Spinal cord (tissue), 10 donors: Measurements from ENCODE around the gene SNURF. TPM values are rescaled to one million over a fixed set of nuclear protein-coding genes. Genes with fewer than 3 reads are reported as not detected.
"Not testable (repeated sequence)": the region's sequence is repeated elsewhere in the genome, so short reads cannot be mapped to it uniquely, and the experiment has no call there.

Experiments used
- DNase-seq, 6 donors: peaks; one replicate each; pipeline versions ENCODE4 v3.0.0 to v3.0.0-alpha.2; 2013 to 2015; ENCODE audit warnings: low spot score in 6 of 6, low read depth in 4 of 6
- H3K27ac ChIP-seq: one replicate; pipeline ENCODE4 v1.5.1; 2013; ENCODE audit warnings: low read depth, low read length, control low read depth
- H3K27me3 ChIP-seq: one replicate; pipeline ENCODE4 v1.6.1; 2013; ENCODE audit warnings: low read length; ENCODE audit not compliant: control insufficient read depth, insufficient read depth
- H3K36me3 ChIP-seq: one replicate; pipeline ENCODE4 v1.6.1; 2013; ENCODE audit warnings: low read length; ENCODE audit not compliant: control insufficient read depth, insufficient read depth
- H3K4me1 ChIP-seq: one replicate; pipeline ENCODE4 v1.6.1; 2013; ENCODE audit warnings: low read length; ENCODE audit not compliant: control insufficient read depth, insufficient read depth
- H3K4me3 ChIP-seq: one replicate; pipeline ENCODE4 v1.5.1; 2013; ENCODE audit warnings: low read depth, low read length, control low read depth
- H3K9me3 ChIP-seq: one replicate; pipeline ENCODE4 v1.6.1; 2013; ENCODE audit warnings: low read length; ENCODE audit not compliant: control insufficient read depth, insufficient read depth
- WGBS: methylation state at CpG from one replicate; pipeline ENCODE4 v1.1.5; 2013; ENCODE audit warnings: missing lambda C conversion rate; ENCODE audit not compliant: insufficient coverage; 5-methylcytosine and 5-hydroxymethylcytosine counted together
- polyA plus RNA-seq, 2 donors: library from polyadenylated mRNA; unstranded; fragments of 120-200 nt; gene quantifications; one replicate each; pipeline ENCODE4 v1.2.1, GENCODE V29; 2013; ENCODE audit not compliant: insufficient read length in 2 of 2
- total RNA-seq, 2 donors: library from RNA; depleted of rRNA in 1 of 2; stranded (reverse); fragments of 120-200 nt in 1 of 2; fragments of >200 nt in 1 of 2; gene quantifications; one replicate each; pipeline versions ENCODE4 v1.2.3 to v1.2.4, GENCODE V29; 2013 to 2014
- donor health status: healthy.

The SNURF gene
- total and polyA plus RNA-seq, 4 donors, result 6.1 to 62.9 (median 9.6) TPM

GRCh38 chr15:24938224-24938623 is 16.6 kb upstream of the SNURF start:
- 86% methylated on average over 1 of the region's 3 CpGs for WGBS
- H3K36me3 ChIP-seq, H3K27me3 ChIP-seq, H3K4me1 ChIP-seq, H3K9me3 ChIP-seq, H3K4me3 ChIP-seq, H3K27ac ChIP-seq, DNase-seq: not testable (repeated sequence)

- Histone ChIP-seq H3K4me3 (no peak overlapping the region), H3K27ac (no peak overlapping the region), H3K27me3 (no peaks in the 10 kb centered on the region), H3K36me3 (no peaks in the 10 kb centered on the region), H3K4me1 (no peaks in the 10 kb centered on the region), H3K9me3 (no peaks in the 10 kb centered on the region)
- 33% methylated on average over 1 of the region's 2 CpGs for WGBS
- peak in 1 of 6 donors; percentile 39 for DNase-seq
Measured at GRCh38 chr15:24940236-24940635, 14.6 kb upstream of the SNURF start.

GRCh38 chr15:24943361-24943760 is 11.4 kb upstream of the SNURF start:
- Histone ChIP-seq H3K4me1 (no peaks in the 10 kb centered on the region), H3K9me3 (no peaks in the 10 kb centered on the region), H3K27me3 (no peaks in the 10 kb centered on the region), H3K4me3 (no peak overlapping the region), H3K27ac (no peak overlapping the region), H3K36me3 (no peaks in the 10 kb centered on the region)
- 63% methylated on average over 1 of the region's 1 CpG for WGBS
- no peak for DNase-seq

- 60% methylated on average over 1 of the region's 1 CpG for WGBS
- no peak for DNase-seq
- no peaks in the 10 kb centered on the region for H3K9me3 ChIP-seq
Measured at GRCh38 chr15:24944954-24945353, 9.8 kb upstream of the SNURF start.

GRCh38 chr15:24945711-24946110 is 9.1 kb upstream of the SNURF start:
- no CpG with 5 or more reads among the region's 1 CpG for WGBS
- H3K27ac ChIP-seq, result no peak overlapping the region
- DNase-seq, result peak in 1 of 6 donors; percentile 41

More at GRCh38 chr15:24944954-24945353, 9.8 kb upstream of the SNURF start:
- H3K4me1 ChIP-seq, result no peaks in the 10 kb centered on the region
- no peaks in the 10 kb centered on the region for H3K36me3 ChIP-seq
- no peak overlapping the region for H3K27ac ChIP-seq
- no peaks in the 10 kb centered on the region for H3K27me3 ChIP-seq
- H3K4me3 ChIP-seq, result no peak overlapping the region

GRCh38 chr15:24948495-24948894 is 6.3 kb upstream of the SNURF start:
- no peak for DNase-seq
- WGBS, result no CpG with 5 or more reads among the region's 3 CpGs
- no peak overlapping the region for H3K27ac ChIP-seq
- no peaks in the 10 kb centered on the region for H3K36me3 ChIP-seq
- no peaks in the 10 kb centered on the region for H3K4me1 ChIP-seq
- H3K27me3 ChIP-seq, result no peaks in the 10 kb centered on the region
- H3K9me3 ChIP-seq, result no peaks in the 10 kb centered on the region
- H3K4me3 ChIP-seq, result no peak overlapping the region

More at GRCh38 chr15:24945711-24946110, 9.1 kb upstream of the SNURF start:
- H3K36me3 ChIP-seq, result no peaks in the 10 kb centered on the region
- H3K4me1 ChIP-seq, result no peaks in the 10 kb centered on the region
- H3K4me3 ChIP-seq, result no peak overlapping the region
- H3K9me3 ChIP-seq, result no peaks in the 10 kb centered on the region
- no peaks in the 10 kb centered on the region for H3K27me3 ChIP-seq

- DNase-seq, result no peak
- H3K9me3 ChIP-seq, result no peaks in the 10 kb centered on the region
- H3K4me3 ChIP-seq, result peak overlapping the region; percentile 86
- no peaks in the 10 kb centered on the region for H3K36me3 ChIP-seq
- WGBS, result 43% methylated on average over 30 of the region's 31 CpGs
- no peaks in the 10 kb centered on the region for H3K4me1 ChIP-seq
- H3K27me3 ChIP-seq, result no peaks in the 10 kb centered on the region
- peak overlapping the region; percentile 93 for H3K27ac ChIP-seq
Measured at GRCh38 chr15:24955531-24955921, 739 bp downstream of the SNURF start.

- H3K27me3 ChIP-seq, result no peaks in the 10 kb centered on the region
Measured at GRCh38 chr15:24956111-24956838, 1.5 kb downstream of the SNURF start.

GRCh38 chr15:24957691-24958090 is 2.9 kb downstream of the SNURF start:
- no peak for DNase-seq
- no peaks in the 10 kb centered on the region for H3K9me3 ChIP-seq
- no peak overlapping the region for H3K4me3 ChIP-seq
- H3K36me3 ChIP-seq, result no peaks in the 10 kb centered on the region
- WGBS, result 63% methylated on average over 2 of the region's 2 CpGs
- no peak overlapping the region for H3K27ac ChIP-seq
- H3K27me3 ChIP-seq, result no peaks in the 10 kb centered on the region
- H3K4me1 ChIP-seq, result no peaks in the 10 kb centered on the region

More at GRCh38 chr15:24956111-24956838, 1.5 kb downstream of the SNURF start:
- Histone ChIP-seq H3K4me1 (no peaks in the 10 kb centered on the region), H3K4me3 (peak overlapping the region; percentile 86), H3K36me3 (no peaks in the 10 kb centered on the region), H3K9me3 (no peaks in the 10 kb centered on the region), H3K27ac (peak overlapping the region; percentile 93)
- WGBS, result 42% methylated on average over 22 of the region's 28 CpGs
- DNase-seq, result peak; percentile 54 to 96 (median 69)

- no peak for DNase-seq
- WGBS, result no CpG with 5 or more reads among the region's 4 CpGs
- no peak overlapping the region for H3K4me3 ChIP-seq
- H3K4me1 ChIP-seq, result no peaks in the 10 kb centered on the region
- H3K9me3 ChIP-seq, result no peaks in the 10 kb centered on the region
- H3K36me3 ChIP-seq, result peaks cover 8% of the 10 kb centered on the region
- H3K27me3 ChIP-seq, result no peaks in the 10 kb centered on the region
- no peak overlapping the region for H3K27ac ChIP-seq
Measured at GRCh38 chr15:24961967-24962366, 7.2 kb downstream of the SNURF start.
